Fibroblast of lung (primary cell): Measurements from ENCODE around the gene SENP2. TPM values are rescaled to one million over a fixed set of nuclear protein-coding genes. Genes with fewer than 3 reads are reported as not detected.
"Not testable (repeated sequence)": the region's sequence is repeated elsewhere in the genome, so short reads cannot be mapped to it uniquely, and the experiment has no call there.

Experiments used
- DNase-seq, 2 donors: peaks; one replicate each; pipeline versions ENCODE4 v3.0.0 to v3.0.0-alpha.2; 2010; ENCODE audit warnings: low read depth in 2 of 2
- H2AFZ ChIP-seq: 2 replicates; pipeline ENCODE4 v1.5.1; 2012; ENCODE audit warnings: low read length, control low read depth, inconsistent platforms
- H3K27ac ChIP-seq: 2 replicates; pipeline ENCODE4 v1.5.1; 2011; ENCODE audit warnings: low read length, control low read depth; ENCODE audit not compliant: insufficient read depth
- H3K27me3 ChIP-seq: 2 replicates; pipeline ENCODE4 v1.5.1; 2011; ENCODE audit warnings: mild to moderate bottlenecking, low read length; ENCODE audit not compliant: control insufficient read depth, insufficient read depth
- H3K36me3 ChIP-seq: 2 replicates; pipeline ENCODE4 v1.5.1; 2011; ENCODE audit warnings: low read length; ENCODE audit not compliant: control insufficient read depth, insufficient read depth
- H3K4me1 ChIP-seq: 2 replicates; pipeline ENCODE4 v1.5.1; 2011; ENCODE audit warnings: low read length; ENCODE audit not compliant: control insufficient read depth, insufficient read depth; ENCODE audit errors: extremely low read depth
- H3K4me2 ChIP-seq: 2 replicates; pipeline ENCODE4 v1.5.1; 2011; ENCODE audit warnings: low read length, control low read depth; ENCODE audit not compliant: insufficient read depth; ENCODE audit errors: extremely low read depth
- H3K4me3 ChIP-seq, 4 experiments: fragments of 200-600 bp in 1 of 4; sonication (generic) in 1 of 4; replicated peaks in 1 of 4; 2 replicates each; pipeline ENCODE4 v1.5.1; 2011 to 2016; ENCODE audit warnings: low read length in 4 of 4, low read depth in 3 of 4, mild to moderate bottlenecking in 3 of 4, control low read depth in 2 of 4, inconsistent platforms in 1 of 4, mixed read lengths in 1 of 4; ENCODE audit not compliant: insufficient read depth in 1 of 4; ENCODE audit errors: control extremely low read depth in 1 of 4
- H3K79me2 ChIP-seq: 2 replicates; pipeline ENCODE4 v1.5.1; 2012; ENCODE audit warnings: mild to moderate bottlenecking, low read length, inconsistent platforms; ENCODE audit not compliant: control insufficient read depth, insufficient read depth
- H3K9ac ChIP-seq: 2 replicates; pipeline ENCODE4 v1.5.1; 2011; ENCODE audit warnings: mild to moderate bottlenecking, low read length, control low read depth; ENCODE audit not compliant: insufficient read depth
- H3K9me3 ChIP-seq: 2 replicates; pipeline ENCODE4 v1.5.1; 2012; ENCODE audit warnings: low read depth, low read length; ENCODE audit not compliant: control insufficient read depth, insufficient read depth
- H4K20me1 ChIP-seq: 2 replicates; pipeline ENCODE4 v1.5.1; 2011; ENCODE audit warnings: low read length; ENCODE audit not compliant: control insufficient read depth, insufficient read depth; ENCODE audit errors: extremely low read depth
- EZH2 ChIP-seq: IDR thresholded peaks from 2 replicates; pipeline ENCODE4 v1.5.1; 2012; ENCODE audit warnings: low read length, control low read depth, mild to moderate bottlenecking; ENCODE audit errors: missing control alignments
- polyA plus RNA-seq, 2 donors: library from polyadenylated mRNA; depleted of rRNA in 1 of 2; stranded (reverse) in 1 of 2; unstranded in 1 of 2; fragments of >200 nt; gene quantifications; 2 replicates each; pipeline ENCODE4 v1.2.1, GENCODE V29; 2011 to 2012; ENCODE audit warnings: missing spikeins in 1 of 2
- total RNA-seq: library from RNA; depleted of rRNA; stranded (reverse); fragments of >200 nt; gene quantifications from 2 replicates; pipeline ENCODE4 v1.2.1, GENCODE V29; 2014
- TF ChIP-seq, protein P1 (sequence below), 2 donors: IDR thresholded peaks in 1 of 2; conservative IDR thresholded peaks in 1 of 2; 1 replicate in 1 of 2; 2 replicates in 1 of 2; pipeline ENCODE4 v1.5.1; 2011 to 2012; ENCODE audit warnings: low read length in 2 of 2, control low read depth in 1 of 2, inconsistent platforms in 1 of 2, low read depth in 1 of 2, mild to moderate bottlenecking in 1 of 2

SENP2 gene
- total and polyA plus RNA-seq, 2 donors (not counting 1 experiment from before 2014, with no cell fraction given) = 19.6 to 26.9 TPM

DNA sequence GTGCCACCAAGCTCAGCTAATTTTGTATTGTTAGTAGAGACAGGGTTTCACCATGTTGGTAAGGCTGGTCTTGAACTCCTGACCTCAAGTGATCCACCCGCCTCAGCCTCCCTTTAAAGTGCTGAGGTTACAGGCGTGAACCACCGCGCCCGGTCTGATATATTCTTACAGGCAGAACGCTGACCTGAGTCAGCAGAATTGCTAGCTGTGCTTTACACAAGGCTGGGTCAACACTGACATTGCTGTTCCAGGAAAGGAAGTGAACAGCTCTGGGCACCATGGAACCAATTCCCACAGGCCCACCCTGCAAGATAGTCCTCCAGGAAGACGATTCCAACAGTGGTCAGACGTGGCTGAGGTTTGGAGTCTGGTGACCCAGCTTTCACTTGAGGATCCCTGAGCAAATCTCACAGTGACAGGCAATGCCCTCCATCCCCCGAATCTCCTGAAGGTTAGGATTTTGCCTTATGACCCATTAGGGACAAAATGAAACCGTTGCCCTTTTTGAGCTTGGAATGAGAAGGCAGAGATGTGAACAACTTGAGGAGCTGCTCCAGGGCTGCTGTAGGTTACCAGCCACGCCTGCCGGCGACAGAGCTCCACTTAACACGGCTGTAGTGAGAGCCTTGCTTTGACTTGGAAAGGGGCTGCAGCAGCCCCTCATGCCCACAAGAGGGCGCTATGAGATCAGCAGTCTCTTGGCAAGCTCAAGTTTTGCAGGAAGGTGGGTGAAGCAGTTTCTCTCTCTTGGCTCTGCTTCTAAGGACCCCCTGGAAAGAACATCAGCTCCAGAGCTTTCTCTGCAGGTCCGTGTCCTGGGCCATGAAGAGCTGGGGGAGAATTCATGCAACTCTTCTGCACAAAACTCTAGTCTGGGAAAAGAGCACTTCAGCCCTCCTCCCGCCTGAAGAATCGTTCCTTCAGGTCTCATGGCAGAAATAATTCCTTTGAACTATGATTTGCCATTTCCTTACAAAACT, 74.1 kb downstream of the SENP2 start:
- Histone ChIP-seq H3K4me3 (no peak overlapping the region), H2AFZ (no peak overlapping the region), H3K4me1 (peaks cover 41% of the 10 kb centered on the region), H3K4me2 (no peak overlapping the region), H3K27ac (peak overlapping the region; percentile 15), H3K9ac (no peak overlapping the region), H3K36me3 (peaks cover 4% of the 10 kb centered on the region), H3K9me3 (no peaks in the 10 kb centered on the region), H3K27me3 (no peaks in the 10 kb centered on the region), H3K79me2 (no peaks in the 10 kb centered on the region), H4K20me1 (no peaks in the 10 kb centered on the region)
- DNase-seq = peak; percentile 72 to 86
- no peak for TF ChIP-seq EZH2
- TF ChIP-seq, protein P1, sequence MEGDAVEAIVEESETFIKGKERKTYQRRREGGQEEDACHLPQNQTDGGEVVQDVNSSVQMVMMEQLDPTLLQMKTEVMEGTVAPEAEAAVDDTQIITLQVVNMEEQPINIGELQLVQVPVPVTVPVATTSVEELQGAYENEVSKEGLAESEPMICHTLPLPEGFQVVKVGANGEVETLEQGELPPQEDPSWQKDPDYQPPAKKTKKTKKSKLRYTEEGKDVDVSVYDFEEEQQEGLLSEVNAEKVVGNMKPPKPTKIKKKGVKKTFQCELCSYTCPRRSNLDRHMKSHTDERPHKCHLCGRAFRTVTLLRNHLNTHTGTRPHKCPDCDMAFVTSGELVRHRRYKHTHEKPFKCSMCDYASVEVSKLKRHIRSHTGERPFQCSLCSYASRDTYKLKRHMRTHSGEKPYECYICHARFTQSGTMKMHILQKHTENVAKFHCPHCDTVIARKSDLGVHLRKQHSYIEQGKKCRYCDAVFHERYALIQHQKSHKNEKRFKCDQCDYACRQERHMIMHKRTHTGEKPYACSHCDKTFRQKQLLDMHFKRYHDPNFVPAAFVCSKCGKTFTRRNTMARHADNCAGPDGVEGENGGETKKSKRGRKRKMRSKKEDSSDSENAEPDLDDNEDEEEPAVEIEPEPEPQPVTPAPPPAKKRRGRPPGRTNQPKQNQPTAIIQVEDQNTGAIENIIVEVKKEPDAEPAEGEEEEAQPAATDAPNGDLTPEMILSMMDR (conservative IDR thresholded peaks at IDR 0.05 in 1 of 2, IDR thresholded peaks at IDR 0.05 in 1 of 2; ENCODE audit: low read depth in 1 of 2, low read length in 2 of 2) = peak; percentile 99

DNA sequence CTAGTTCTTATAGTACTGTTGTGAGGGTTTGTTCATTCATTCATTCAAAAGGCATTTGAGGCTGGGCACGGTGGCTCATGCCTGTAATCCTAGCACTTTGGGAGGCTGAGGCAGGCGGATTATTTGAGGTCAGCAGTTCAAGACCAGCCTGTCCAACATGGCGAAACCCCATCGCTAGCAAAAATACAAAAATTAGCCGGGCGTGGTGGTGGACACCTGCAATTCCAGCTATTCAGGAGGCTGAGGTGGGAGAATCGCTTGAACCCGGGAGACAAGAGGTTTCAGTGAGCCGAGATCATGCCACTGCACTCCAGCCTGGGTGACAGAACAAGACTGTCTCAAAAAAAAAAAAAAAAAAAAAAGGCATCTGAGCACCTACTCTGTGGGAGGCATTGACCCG, 75.2 kb downstream of the SENP2 start:
- not testable (repeated sequence) for H2AFZ ChIP-seq, H3K4me3 ChIP-seq, H3K27ac ChIP-seq, H3K9me3 ChIP-seq, H3K4me2 ChIP-seq, H3K79me2 ChIP-seq, H3K36me3 ChIP-seq, DNase-seq, H4K20me1 ChIP-seq, H3K9ac ChIP-seq, H3K27me3 ChIP-seq
- peaks cover 33% of the 10 kb centered on the region for H3K4me1 ChIP-seq

DNA sequence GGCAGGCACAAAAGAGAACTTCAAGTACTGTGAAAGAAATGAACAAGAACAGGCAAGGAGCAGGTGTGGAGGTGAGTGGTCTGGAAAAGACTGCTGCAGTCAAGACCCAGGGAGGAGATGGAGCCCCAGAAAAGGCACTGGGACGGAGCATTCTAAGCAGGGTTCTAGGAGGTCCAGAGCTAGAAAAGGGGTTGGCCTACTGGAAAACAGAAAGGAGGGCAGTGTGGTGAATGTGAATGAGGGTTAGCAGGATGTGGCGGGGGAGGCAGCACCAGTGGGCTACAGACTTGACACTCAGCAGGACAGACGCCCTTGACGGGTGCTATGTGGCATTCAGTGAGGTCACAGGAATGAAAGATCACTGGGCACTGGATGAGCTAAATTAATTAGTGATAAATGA, 75.7 kb downstream of the SENP2 start:
- TF ChIP-seq, protein P1 (conservative IDR thresholded peaks at IDR 0.05 in 1 of 2, IDR thresholded peaks at IDR 0.05 in 1 of 2; ENCODE audit: low read depth in 1 of 2, low read length in 2 of 2) = no peak
- TF ChIP-seq EZH2 = no peak
- H3K9ac ChIP-seq = no peak overlapping the region
- H2AFZ ChIP-seq = no peak overlapping the region
- no peaks in the 10 kb centered on the region for H3K79me2 ChIP-seq
- H3K36me3 ChIP-seq = peaks cover 4% of the 10 kb centered on the region
- H3K27me3 ChIP-seq = no peaks in the 10 kb centered on the region
- peaks cover 31% of the 10 kb centered on the region for H3K4me1 ChIP-seq
- H3K27ac ChIP-seq = no peak overlapping the region
- H3K4me3 ChIP-seq = no peak overlapping the region
- no peak for DNase-seq
- no peaks in the 10 kb centered on the region for H4K20me1 ChIP-seq
- no peaks in the 10 kb centered on the region for H3K9me3 ChIP-seq
- H3K4me2 ChIP-seq = no peak overlapping the region
